ENCODE data around the gene ERVH48-1.
A peak's percentile ranks its signal among the peaks of the same experiment; 100 is the strongest.
"Not testable (repeated sequence)": the region's sequence is repeated elsewhere in the genome, so short reads cannot be mapped to it uniquely, and the experiment has no call there.

ERVH48-1 gene

GRCh38 chr21:42939582-42940413 lies 14.4 kb upstream of the ERVH48-1 start:
- DNase-seq (ENCODE audit: low read depth) = no peak

GRCh38 chr21:42938606-42938995 lies 13.2 kb upstream of the ERVH48-1 start:
- not testable (repeated sequence) for DNase-seq (ENCODE audit: low read depth)

GRCh38 chr21:42937960-42938605 lies 12.7 kb upstream of the ERVH48-1 start:
- no peak for DNase-seq (ENCODE audit: low read depth)

- not testable (repeated sequence) for DNase-seq (ENCODE audit: low read depth)
Measured at GRCh38 chr21:42937034-42937940, 11.9 kb upstream of the ERVH48-1 start.

GRCh38 chr21:42936360-42936759 lies 10.9 kb upstream of the ERVH48-1 start:
- DNase-seq (ENCODE audit: low read depth) = not testable (repeated sequence)

GRCh38 chr21:42933973-42934372 lies 8.5 kb upstream of the ERVH48-1 start:
- not testable (repeated sequence) for DNase-seq (ENCODE audit: low read depth)

- DNase-seq (ENCODE audit: low read depth) = not testable (repeated sequence)
Measured at GRCh38 chr21:42933137-42933970, 7.9 kb upstream of the ERVH48-1 start.

- DNase-seq (ENCODE audit: low read depth) = not testable (repeated sequence)
Measured at GRCh38 chr21:42932378-42933136, 7.1 kb upstream of the ERVH48-1 start.

- no peak for DNase-seq (ENCODE audit: low read depth)
Measured at GRCh38 chr21:42931560-42932235, 6.3 kb upstream of the ERVH48-1 start.

- DNase-seq (ENCODE audit: low read depth) = no peak
Measured at GRCh38 chr21:42929969-42930368, 4.5 kb upstream of the ERVH48-1 start.

- not testable (repeated sequence) for DNase-seq (ENCODE audit: low read depth)
Measured at GRCh38 chr21:42927474-42928200, 2.2 kb upstream of the ERVH48-1 start.

GRCh38 chr21:42924433-42924751 lies 1.0 kb downstream of the ERVH48-1 start:
- no peak for DNase-seq (ENCODE audit: low read depth)

GRCh38 chr21:42923553-42924432 lies 1.6 kb downstream of the ERVH48-1 start:
- DNase-seq (ENCODE audit: low read depth) = peak; percentile 97

- DNase-seq (ENCODE audit: low read depth) = no peak
Measured at GRCh38 chr21:42922918-42923317, 2.5 kb downstream of the ERVH48-1 start.

GRCh38 chr21:42921927-42922326 lies 3.5 kb downstream of the ERVH48-1 start:
- no peak for DNase-seq (ENCODE audit: low read depth)

- no peak for DNase-seq (ENCODE audit: low read depth)
Measured at GRCh38 chr21:42918291-42918690, 7.1 kb downstream of the ERVH48-1 start.

GRCh38 chr21:42913476-42913875 lies 12.0 kb downstream of the ERVH48-1 start:
- DNase-seq (ENCODE audit: low read depth) = no peak

GRCh38 chr21:42911920-42912319 lies 13.5 kb downstream of the ERVH48-1 start:
- DNase-seq (ENCODE audit: low read depth) = not testable (repeated sequence)

All from CMK (cell line).